DMS114 treated with DMSO at 0.1 percent for 48 hours (cell line): ENCODE results near the gene CCNDBP1.
"Not testable (repeated sequence)": the region's sequence is repeated elsewhere in the genome, so short reads cannot be mapped to it uniquely, and the experiment has no call there.

Experiments
- DNase-seq: peaks from one replicate; lab custom pipeline; 2025; ENCODE audit not compliant: unreplicated experiment; lab: John Stamatoyannopoulos, UW

The CCNDBP1 gene

DNA sequence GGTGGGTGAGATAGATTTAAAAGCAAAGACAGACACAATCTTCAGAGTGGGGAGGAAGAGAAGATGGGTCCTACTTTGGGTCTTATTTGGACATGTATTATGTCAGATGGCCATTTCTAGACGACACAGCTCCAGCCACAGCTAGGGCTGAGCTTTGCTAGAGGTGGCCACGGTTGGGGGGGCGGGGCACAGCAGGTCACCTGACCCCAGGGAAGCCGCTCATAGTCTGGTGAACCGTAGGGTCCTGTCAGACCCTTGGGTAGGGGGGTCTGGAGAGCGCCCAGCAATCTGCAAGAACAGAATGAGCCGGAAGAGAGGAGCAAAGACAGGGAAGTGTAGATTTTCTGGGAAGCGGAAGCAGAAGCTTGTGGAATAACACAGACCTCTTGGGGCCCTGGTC lies 29.0 kb downstream of the CCNDBP1 start:
- DNase-seq: no peak

DNA sequence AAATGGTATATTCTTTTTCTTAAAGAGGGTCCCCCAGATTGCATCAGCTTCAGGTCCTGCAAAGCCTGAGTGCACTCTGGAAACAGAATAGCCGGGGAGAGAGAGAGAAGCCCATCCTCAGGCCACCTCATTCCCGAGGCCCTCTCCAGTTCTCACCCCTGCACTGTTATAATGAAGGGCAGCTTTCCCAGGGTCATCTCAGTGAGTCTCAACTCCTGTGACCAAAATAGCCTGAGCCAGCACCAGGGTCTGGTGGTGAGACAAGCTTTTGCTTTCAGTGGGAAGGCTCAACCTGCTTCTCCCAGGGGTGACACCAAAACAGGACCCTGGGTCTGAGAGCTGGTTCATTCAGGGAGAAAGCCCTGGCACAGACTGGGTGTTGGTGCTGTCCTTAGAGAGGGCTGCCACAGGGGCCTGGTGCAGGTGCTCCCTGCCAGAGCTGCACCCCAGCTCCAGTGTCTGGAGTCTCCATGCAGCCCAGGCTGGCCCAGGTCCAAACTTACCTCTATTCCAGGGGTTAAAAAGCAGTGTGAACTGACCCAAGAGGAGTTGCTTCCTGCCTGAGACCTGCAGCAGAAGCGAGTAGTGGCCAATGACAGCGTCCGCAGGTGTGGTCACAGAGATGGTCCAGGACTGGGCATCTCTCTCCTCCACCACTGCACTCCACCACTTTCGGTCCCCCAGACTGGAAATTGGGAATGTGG lies 29.5 kb downstream of the CCNDBP1 start:
- no peak for DNase-seq

DNA sequence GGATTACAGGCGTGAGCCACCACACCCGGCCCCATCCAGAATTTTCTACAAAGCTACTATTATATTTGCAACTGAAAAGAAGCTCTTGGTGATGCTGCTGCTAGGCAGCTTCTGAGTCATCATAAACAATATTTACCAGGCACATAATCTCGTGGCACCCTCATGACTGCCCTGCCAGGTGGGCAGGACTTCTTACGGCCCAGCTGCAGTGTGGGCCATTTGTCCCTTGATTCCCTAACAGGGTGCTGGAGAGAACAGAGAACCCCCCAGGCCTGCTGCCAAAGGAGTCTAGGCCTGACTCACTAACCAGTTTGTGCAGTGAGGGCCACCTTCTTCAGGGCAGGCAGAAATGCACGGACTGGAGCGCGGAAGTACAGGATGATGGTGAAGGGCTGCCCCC lies 30.8 kb downstream of the CCNDBP1 start:
- DNase-seq: no peak

DNA sequence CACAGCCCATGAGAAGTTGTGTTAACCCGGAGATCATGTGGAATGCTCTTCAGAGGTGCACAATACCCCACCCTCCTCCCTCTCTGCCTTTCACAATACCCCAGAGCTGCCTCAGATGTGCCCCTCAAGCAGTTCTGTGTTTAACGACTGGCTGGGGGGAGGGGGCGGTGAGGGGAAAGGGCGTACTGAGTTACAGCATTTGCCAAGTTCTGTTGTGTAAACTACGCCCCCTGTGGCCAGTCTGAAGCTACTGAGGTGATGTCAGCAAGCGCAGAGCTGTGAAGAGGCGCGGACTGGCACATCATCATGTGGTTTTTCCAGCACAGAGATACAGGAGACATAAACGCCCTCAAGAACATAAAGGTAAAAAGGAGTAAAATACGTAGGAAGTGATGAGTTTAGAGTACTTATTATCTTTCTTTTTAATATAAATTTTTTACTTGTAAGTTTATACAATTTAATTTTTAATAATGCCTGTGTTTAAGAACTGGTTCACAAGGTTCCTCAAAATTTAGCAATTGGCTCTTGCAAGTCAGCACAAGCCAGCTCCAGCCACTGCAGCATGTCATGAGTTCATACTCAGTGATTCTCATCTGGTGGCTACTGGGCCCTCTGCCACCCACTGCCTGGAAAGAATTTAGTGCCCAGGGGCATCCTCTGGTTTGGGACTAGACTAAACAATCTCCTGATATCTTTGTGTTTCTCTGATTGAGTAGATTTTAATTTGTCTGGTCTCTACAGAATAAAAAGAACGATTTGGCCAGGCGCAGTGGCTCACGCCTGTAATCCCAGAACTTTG lies 33.9 kb downstream of the CCNDBP1 start:
- no peak for DNase-seq

DNA sequence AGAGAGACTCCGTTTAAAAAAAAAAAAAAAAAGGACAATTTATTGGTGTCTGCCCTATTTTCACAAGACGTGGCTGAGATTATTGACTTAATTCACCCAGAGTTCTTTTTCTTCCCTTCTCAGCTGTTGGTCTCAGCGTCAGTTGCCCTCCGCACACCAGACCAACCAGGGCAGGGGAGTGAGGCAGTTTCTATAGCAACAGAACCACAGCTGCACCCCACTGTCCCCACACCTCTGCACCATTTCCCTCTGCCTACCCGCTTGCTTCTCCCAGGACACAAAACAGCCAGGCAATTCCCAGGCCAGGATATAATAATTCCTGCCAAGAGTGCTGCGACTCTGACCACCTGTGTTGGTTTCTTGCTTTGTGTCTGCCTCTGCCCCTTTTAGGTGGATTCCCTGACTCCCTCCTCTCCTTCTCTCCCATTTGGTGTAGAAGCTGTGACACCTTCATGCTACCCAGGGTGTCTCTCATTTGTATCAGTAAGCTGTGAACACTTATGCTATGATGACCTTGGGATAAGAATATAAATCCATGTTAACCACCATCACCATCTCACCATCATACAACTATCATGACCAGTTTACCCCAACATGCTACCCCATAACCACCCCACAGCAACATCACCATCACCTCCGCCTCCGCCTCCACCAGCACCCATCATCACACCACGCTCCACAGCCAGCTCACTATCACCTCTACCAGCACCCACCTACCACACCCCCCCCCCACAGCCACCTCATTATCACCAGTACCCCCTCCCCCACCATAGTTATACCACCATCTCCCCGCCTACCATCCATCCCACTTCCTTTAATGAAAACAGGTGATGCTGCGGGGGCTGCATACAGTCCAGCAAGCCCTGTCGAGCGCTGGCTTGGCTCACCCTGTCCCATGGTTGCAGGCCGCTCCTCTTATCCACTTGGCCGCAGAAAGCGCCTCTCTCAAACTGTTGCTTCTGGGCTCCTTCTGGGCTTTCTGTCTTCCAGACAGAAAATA lies 35.0 kb downstream of the CCNDBP1 start:
- no peak for DNase-seq

DNA sequence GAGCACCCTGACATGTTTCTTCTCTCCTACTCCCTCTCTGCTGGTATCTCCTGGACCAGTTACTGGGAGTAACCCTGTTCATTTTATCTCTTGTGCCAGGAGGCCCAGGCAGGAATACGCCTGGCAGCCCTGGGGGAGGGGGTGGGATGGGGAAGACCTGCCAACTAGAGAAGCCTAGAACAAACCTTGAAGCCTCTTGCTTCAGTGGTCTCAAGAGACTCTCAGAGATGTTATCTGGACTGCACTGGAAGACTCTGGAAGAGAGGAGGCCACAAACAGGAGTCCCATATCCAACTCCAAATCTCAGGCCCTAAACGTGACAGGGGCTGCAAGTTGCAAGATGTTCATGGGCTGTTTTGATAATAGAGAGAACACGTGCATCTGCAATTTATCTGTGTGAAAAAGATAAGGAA lies 35.8 kb downstream of the CCNDBP1 start, which contains the start of gene EPB42:
Gene EPB42 (minus strand): TSS at position 28 of the 413 bp plus-strand sequence. CDS start 193 bp downstream, outside the sequence.
- no peak for DNase-seq

DNA sequence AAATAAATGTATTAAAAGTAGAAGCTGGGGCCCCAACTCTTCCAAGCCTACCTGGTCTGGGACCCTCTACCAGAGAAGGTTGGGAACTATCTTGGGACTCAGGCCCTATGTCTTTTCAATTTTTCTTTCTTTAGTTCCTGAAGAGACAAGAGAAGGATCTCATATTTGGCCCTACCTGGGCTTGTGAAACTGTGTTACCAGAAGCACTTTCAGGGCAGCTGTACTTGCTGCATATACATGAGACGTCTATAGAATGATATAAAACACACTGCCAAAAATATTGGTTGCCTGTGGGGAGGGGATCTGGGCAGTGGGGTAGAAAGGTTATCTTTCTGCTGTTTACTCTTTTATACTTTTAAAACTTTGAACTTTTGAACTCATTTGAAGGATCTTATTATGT lies 36.2 kb downstream of the CCNDBP1 start:
- DNase-seq: no peak

DNA sequence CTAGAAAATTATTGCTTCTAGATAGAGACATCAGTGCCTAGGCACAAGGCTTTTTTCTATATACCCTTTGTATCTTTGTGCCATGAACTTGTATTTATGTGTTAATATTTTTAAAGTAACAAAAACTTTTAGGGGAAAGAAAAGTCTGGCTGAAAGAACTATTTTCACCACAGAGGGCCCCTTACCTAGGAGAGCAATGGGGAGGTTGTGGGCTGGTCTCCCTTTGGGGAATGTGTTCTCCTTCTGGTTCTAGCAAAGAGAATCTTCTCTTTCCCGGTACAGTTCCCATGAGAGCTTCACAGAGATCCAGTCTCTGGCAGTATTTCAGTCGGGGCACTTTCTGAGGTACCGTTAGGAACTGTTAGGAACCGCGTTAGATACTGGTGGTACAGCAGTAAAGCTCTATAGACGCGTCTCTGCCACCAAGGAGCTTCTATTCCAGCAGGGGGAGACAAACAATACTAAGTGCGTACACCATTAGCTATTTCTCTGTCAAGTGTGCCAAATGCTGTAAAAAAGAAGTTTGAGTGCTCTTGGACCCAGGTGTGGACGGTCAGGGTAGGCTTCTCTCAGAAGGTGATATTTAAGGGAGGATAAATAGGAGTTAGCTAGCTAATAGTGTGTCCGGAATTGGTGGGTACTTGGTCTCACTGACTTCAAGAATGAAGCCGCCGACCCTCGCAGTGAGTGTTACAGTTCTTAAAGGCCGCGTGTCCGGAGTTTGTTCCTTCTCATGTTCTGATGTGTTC lies 40.2 kb downstream of the CCNDBP1 start:
- peak; percentile 76 for DNase-seq

DNA sequence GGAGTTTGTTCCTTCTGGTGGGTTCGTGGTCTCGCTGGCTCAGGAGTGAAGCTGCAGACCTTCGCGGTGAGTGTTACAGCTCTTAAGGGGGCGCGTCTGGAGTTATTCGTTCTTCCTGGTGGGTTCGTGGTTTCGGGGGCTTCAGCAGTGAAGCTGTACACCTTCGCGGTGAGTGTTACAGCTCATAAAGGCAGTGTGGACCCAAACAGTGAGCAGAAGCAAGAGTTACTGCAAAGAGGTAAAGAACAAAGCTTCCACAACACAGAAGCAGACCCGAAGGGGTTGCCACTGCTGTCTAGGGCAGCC lies 40.7 kb downstream of the CCNDBP1 start:
- DNase-seq: not testable (repeated sequence)

DNA sequence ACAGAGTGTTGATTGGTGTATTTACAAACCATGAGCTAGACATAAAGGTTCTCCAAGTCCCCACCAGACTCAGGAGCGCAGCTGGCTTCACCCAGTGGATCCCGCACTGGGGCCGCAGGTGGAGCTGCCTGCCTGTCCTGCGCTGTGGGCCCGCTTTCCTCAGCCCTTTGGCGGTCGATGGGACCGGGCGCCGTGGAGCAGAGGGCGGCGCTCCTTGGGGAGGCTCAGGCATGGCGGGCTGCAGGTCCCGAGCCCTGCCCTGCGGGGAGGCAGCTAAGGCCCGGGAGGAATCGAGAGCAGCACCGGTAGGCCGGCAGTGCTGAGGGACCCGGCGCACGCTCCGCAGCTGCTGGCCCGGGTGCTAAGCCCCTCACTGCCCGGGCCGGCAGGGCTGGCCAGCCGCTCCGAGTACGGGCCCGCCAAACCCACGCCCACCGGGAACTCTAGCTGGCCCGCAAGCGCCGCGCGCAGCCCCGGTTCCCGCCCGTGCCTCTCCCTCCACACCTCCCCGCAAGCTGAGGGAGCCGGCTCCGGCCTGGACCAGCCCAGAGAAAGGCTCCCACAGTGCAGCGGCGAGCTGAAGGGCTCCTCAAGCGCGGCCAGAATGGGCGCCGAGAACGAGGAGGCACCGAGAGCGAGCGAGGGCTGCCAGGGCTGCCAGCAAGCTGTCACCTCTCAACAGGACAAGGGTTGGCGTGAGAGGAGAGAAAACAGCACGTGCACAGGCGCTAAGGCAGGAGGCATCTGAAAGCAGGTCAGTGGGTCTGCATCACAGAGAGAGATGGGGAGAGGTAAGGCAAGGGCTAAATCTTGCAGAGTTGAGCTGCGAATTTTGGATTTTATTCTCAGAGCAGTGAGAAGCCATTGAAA lies 41.5 kb downstream of the CCNDBP1 start:
- DNase-seq: no peak

DNA sequence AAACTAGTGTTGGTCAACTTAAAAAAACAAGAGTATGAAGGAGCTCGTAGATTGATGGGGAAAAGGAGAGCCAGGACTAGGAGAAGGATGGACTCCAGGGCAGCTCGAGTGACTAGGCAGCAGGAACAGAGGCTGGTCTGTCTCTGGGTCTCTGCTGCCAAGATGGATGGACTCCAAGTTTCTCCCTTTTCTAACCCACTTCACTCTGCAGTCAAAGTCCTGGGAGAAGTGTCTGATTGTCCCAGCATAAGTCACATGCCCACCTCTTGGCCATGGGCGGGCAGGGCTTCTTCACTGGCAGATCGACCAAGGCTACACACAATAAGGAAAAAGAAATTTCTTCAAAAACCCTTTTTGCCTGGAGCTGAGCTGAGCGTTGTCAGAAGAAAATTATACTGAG lies 44.8 kb downstream of the CCNDBP1 start:
- no peak for DNase-seq

DNA sequence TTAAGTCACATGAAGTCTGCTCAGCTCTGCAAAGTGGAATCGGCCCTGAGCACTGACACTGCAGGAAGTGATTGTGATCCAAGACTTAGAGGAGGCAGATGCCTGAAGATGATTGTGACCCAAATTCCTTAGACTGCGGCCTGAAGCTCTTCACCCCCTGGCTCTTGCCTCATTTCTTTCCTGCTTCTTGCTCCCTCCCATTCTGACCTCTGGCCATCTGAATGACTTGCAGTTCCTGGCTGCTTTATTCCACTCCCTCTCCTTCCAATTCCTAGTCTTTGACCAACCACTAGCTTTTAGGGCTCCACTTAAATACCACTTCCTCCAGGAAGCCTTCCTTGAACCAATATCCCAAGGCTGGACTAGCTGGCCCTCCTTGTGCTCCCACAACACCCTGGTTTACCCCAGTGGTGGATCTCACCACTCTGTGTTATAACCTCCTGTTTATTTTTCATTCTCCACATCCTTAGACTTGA lies 45.5 kb downstream of the CCNDBP1 start:
- DNase-seq: no peak

DNA sequence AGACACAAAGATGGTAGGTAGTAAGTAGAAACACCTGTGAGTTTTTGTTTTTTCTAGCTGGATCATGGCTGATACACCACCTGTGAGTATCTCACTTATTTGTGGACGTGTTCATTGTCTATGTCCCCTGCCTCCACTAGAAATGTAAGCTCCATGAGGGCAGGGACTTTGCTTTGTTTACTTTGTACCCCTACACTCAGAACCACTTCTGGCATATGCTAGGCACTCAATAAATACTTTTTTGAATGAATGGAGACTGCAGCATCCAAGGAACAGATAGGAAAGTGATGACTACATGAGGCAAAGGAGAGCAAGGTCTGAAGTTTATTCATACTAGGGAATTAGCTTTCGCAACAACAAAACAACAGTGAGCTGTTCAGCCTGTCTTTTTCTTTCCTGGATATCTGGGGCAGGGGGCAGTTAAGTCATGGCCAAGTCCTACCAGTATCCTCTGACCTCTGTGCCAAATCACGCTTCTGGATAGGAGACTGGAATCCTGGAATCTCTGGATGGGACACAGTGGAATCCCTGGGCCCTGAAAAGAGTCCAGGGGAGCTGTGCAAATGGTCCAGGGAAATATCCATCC lies 47.2 kb downstream of the CCNDBP1 start:
- no peak for DNase-seq

DNA sequence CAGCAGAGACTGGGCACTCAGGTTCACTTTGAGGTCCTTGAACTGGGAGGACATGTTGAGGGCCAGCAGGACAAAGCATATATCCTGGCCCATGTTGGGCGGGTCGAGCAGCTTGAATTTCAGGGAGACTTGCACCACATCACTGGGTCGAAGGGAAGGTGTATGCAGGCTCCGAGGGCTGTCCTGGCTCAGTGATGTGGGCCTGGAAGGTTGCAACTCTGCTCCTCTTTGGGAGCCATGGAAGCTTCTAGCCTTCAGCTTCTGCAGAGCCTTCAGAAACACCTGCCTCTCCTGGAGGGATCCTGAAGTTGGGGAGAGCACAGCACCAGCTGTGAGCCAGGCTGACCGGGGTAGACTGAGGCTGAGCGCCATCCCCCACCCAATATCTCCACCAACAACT lies 50.3 kb downstream of the CCNDBP1 start:
- DNase-seq: no peak

DNA sequence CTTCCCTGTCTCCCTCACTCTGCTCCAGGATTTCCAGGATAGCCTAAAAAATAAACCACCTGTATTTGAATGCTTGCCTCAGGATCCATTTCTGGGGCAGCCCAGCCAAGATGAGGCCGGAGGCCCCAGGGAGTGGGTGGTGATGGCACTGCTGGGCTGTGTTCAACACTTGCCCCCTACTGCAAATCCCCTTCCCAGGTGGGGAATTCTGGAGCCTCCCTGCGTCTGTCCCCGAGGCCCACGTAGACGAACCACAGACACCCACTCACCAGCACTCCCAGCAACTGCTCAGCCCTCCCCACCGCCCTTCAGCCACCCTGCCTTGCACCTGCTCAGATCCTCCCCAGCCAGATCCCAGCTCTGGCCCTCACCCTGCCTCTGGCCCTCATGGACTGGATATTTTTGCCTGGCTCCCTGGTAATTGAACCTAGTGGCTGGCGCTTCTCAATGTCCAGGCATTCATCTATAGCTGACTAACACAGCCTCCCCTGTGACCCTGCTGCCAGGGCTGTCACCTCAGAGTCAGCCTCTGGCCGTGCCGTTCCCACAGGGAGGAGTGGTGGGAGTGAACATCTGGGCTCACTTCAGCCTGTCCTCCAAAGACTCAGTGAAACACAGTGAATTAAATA lies 52.8 kb downstream of the CCNDBP1 start:
- DNase-seq: no peak

DNA sequence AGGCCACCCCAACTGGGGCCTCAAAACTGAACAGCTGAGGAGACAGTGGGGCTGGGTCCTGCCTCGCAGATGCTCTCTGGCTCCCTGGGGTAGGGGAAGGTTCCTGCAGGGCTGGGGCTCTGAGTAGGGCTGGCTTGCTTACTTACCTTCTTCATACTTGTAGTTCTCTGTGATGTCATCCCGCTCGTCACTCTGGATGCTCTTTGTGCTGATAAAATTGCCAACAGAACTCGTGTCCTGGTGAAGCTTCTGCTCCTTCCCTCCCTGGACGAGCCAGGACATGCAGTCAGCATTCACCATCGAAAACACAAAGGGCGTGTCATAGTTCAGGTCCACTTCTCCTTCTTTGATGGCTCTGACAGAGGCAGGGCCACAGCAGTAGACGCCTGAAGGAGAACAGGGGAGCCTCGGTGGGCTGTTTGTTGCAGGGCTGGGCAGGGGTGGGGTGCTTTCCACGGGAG lies 53.5 kb downstream of the CCNDBP1 start:
- DNase-seq: no peak

DNA sequence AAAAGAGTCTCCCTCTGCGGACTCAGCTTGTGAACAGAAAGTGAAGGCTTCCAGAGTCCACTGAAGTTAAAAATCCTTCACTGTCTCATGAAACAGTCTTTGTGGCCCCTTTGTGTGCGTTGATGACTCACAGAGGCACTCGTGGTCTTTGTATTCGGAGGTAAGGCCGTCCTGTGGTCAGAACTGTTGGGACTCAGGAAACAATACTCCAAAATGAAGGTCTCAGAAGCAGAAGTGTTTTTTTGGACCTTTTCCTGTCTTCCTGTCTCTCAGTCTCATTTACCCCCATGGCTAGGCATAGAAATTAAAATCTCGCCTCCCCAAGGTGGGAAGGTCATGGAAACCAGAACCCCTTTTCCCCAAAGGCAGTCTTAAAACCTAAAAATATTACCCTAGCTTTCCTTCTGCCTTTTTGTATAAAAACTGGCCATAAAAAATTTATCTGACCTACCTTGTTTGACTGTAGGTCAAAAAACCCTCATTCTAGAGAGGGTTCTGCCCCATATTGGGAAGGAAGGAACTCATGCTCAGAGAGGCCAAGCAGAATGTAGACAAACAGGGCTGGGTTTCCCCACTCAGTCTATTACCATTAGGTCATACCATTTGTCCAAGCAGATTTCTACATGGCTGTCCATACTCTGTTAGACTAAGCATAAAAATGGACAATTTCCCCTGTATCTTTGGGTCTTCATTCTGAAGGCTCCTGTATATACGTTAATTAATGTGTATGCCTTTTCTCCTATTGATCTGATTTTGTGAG lies 54.7 kb downstream of the CCNDBP1 start:
- DNase-seq: no peak

DNA sequence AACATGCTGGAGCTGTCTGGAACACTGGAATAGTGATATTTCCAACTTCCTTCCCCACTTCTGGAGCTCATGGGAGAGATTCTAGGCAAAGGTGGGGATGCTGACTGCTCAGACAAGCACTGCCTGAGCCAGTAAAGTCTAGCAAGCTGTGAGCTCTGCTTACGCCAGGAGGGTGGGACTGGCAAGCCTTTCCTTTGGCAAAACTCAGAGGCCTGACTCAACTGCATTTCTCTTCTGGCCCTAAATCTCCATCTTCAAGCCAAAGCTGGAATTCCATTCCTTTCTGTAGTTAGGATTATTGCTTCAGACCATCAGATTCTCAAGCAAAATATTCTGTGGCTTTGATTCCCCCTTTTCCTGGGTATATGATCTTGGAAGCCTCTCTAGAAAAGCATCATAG lies 55.9 kb downstream of the CCNDBP1 start:
- DNase-seq: no peak
